DND-41 (cell line): Measurements from ENCODE around the gene VTI1B.

Experiments used
- EZH2 ChIP-seq: IDR thresholded peaks from 3 replicates; pipeline ENCODE4 v1.6.1; 2012; ENCODE audit warnings: borderline replicate concordance, low read depth, mild to moderate bottlenecking, moderate library complexity, low read length, inconsistent platforms; ENCODE audit not compliant: severe bottlenecking
- TF ChIP-seq, protein P1 (sequence below): IDR thresholded peaks from 2 replicates; pipeline ENCODE4 v1.5.1; 2012; ENCODE audit warnings: borderline replicate concordance, low read length, moderate library complexity, mild to moderate bottlenecking; ENCODE audit not compliant: poor library complexity, severe bottlenecking; ENCODE audit errors: extremely low read depth

DNA sequence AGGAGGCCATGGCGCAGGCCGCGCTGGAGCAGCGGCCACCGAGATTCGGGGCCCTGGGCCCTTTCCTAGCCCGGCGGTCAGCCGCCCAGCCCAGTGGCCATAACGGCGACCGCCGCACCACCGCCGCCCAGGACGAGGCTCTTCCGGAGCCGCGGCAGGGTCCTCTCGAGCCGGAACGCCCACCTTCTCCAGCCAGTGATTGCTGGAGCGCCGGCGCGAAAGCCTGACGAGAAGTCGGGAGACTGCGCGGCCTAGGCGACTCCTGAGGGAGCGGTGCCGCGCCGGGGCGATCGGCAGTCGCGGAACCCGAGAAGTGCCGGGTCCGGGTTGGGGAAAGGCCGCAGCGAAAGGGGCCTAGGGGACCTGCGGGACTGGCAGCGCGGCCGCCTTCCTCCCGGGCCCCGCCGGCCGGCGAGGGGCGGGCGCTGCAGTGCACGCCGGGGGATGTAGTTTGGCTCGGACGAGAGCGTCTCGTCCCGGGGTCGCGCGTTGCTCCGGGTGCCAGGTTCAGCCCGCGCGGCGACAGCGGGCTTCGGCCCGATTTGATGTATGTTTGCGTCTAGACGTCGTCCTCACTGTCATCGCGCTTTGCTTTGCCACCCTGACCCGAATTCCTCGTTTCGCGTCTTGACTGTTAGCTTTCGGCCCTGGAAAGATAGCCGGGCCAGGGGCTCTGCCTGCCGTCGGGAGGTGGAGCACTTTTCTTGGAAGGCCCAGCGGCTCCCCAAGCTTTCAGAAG, at the start of gene VTI1B:
- TF ChIP-seq, protein P1, sequence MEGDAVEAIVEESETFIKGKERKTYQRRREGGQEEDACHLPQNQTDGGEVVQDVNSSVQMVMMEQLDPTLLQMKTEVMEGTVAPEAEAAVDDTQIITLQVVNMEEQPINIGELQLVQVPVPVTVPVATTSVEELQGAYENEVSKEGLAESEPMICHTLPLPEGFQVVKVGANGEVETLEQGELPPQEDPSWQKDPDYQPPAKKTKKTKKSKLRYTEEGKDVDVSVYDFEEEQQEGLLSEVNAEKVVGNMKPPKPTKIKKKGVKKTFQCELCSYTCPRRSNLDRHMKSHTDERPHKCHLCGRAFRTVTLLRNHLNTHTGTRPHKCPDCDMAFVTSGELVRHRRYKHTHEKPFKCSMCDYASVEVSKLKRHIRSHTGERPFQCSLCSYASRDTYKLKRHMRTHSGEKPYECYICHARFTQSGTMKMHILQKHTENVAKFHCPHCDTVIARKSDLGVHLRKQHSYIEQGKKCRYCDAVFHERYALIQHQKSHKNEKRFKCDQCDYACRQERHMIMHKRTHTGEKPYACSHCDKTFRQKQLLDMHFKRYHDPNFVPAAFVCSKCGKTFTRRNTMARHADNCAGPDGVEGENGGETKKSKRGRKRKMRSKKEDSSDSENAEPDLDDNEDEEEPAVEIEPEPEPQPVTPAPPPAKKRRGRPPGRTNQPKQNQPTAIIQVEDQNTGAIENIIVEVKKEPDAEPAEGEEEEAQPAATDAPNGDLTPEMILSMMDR, result peak; percentile 29
- TF ChIP-seq EZH2, result no peak
